HG02973 (cell line): ENCODE data around the gene NTM.
"Not testable (repeated sequence)": the region's sequence is repeated elsewhere in the genome, so short reads cannot be mapped to it uniquely, and the experiment has no call there.

ENCODE experiments used
- ATAC-seq: cut with Tn5 transposase; IDR thresholded peaks from one replicate; pipeline ENCODE4 v1.9.1; 2021; ENCODE audit warnings: moderate library complexity; ENCODE audit not compliant: unreplicated experiment

Gene NTM

GRCh38 chr11:131663405-131664200 is 293.2 kb downstream of the NTM start:
- ATAC-seq = no peak

GRCh38 chr11:131664293-131664692 is 293.9 kb downstream of the NTM start:
- ATAC-seq = no peak

DNA sequence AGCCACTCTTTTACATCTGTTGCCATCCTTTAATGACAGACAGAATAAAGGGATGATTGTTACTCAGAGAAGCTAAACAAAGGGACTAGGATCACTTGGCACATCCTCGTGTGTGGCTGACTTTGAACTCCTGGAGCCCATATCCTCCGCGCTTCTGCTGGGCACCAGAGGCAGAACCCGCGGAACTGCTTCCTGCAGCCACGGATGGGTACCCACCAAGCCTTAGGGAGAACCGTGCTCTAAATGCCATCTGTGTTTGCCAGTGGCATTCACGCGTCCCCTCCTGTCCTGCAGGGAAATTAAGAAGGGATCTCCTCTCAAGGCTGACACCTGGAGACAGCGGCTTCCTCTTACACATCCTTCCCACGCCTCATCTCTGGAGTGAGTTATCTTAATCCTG is 294.4 kb downstream of the NTM start:
- no peak for ATAC-seq

DNA sequence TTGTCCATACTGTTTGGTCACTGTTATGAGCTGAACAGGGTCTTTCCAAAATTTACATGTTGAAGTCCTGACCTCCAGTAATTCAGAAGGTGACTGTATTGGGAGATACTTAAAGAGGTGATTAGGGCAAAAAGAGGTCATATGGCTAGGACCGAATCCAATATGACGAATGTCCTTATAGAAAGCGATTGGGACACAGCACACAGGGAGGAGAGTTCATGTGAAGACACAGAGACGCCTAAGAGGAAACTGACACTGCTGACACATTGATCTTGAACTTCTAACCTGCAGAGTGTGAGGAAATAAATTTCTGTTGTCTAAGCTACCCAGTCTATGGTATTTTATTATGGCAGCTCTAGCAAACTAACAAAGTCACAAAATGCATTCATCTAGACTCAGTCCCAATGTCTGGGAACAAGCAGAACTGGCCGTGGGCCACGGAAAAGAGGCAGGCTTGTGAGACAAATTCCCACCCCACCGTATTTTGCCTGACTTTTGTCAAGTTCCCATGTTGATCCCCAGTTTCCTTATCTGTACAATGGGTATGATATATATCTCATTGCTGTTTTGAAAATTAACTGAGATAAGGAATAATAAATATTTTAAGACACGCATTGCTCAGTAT is 295.0 kb downstream of the NTM start:
- ATAC-seq = no peak

- no peak for ATAC-seq
These were observed 295.6 kb downstream of the NTM start for GRCh38 chr11:131666006-131666405.

DNA sequence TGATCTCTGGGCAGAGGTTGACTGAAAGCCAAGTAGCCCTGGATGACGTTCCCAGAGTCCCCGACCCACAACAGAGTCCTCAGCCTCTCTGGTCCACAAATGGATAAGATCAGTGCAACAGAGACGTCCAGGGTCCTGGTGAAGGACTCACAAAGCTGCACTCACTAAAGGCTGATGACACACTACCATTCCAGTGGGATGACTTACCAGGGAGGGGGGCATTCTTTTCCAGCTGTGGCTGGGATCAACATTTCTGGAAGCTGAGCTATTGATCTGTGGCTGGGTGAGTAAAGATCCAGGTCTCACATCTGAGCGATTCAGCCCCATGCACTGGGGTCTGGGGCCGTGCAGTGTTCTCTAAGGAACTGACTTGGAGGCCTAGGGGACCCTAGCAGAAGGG is 296.2 kb downstream of the NTM start:
- ATAC-seq = no peak

DNA sequence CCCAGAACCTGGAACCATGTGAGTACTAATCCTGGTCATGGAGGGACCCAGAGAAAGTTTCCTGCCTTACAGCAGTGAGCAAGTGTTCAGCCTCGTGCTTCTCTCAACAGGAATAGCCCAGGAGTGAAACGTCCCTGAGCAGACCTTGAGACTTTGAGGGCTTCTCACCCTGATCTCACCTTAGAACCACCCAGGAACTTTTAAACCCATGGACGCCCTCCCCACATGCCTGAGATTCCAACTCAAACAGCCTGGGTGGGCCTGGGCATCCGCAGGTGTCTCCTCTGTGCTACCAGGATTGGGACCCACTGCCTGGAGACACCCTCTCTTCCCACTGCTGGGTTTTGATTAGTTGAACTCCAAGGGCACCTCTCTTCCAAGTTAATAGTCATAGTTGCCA is 297.2 kb downstream of the NTM start:
- no peak for ATAC-seq

DNA sequence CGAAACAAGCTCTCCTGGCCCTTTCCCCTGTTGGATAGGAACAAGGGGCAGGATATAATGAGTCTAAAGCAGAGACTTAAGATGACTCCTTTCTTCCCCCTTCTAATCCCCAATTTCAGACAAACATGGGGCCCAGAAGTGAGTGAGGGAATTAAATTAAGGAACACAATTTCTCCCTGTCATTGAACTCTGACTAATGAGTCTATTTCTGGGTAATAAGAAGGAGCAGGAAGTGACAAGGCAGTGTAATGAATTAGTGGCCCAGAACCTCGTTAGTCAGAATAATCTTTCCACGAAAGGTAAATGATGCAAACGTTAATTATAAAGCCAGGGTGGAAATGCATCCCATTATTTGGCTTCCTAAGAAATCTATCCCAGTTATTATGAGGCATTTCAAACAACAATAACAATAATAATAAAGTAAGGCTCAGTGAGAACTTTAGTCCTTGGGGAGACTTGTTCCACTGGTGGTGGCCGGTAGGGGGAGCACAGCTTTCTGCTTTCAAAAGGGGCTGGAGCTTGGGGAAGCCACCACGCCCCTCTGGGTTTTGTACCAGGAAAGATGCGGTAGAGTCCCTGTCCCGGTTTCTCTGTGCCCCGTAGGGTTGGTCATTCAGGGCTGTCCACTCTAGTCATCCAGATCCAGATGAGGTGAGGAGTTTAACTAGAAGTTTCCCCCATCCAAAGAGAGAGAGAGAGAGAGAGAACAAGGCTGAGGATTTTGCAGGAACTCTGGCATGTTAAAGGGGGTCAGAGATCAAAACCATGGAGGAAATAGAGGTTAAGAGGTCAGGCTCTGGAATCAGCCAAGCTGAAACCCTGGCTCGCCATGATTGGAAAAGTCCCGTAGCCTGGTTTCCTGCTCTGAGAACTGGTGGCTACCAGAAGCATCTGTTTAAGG is 298.3 kb downstream of the NTM start:
- ATAC-seq = peak; percentile 81

- ATAC-seq = no peak
These were observed 299.0 kb downstream of the NTM start for GRCh38 chr11:131669401-131669780.

- no peak for ATAC-seq
These were observed 300.5 kb downstream of the NTM start for GRCh38 chr11:131670876-131671275.

GRCh38 chr11:131671320-131671719 is 300.9 kb downstream of the NTM start:
- ATAC-seq = no peak

DNA sequence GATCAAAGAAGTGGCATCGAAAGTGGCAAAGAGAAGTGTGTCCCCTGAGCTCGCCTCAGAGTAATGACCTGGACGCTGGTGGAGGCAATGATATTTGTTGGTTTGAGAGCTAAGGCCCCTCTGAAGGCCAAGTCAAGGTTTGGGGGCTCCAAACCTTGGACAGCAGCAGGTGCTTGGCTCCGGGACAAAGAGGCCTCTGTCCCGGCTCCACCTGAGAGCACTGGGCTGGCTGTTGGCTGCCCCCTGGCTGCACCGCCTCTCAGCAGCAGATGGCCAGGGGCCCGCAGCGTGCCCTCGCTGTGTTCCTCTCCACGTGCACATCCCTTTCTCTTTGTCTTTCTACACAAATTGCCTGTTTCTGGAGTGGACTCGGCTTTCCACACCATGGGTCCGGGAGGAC is 301.3 kb downstream of the NTM start:
- ATAC-seq = no peak

DNA sequence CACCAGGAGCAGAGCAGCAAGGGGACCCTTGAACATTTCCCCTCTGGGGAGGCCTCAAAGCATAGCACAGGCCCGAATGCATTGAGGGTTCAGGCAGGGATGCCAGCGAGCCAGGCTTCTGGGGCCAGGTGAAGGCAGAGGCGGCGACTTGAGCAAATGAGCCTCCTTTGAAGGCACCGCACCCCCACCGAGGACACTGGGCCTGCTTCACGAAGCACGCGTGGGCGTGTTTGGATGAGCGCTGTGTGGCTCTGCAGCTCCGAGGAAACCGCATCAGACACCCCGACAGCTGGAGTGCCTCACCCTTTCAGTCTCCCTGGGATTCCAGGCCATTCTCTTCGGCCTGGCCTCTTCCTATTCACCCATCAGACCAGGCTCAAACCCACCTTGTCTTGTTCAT is 301.8 kb downstream of the NTM start:
- ATAC-seq = no peak

DNA sequence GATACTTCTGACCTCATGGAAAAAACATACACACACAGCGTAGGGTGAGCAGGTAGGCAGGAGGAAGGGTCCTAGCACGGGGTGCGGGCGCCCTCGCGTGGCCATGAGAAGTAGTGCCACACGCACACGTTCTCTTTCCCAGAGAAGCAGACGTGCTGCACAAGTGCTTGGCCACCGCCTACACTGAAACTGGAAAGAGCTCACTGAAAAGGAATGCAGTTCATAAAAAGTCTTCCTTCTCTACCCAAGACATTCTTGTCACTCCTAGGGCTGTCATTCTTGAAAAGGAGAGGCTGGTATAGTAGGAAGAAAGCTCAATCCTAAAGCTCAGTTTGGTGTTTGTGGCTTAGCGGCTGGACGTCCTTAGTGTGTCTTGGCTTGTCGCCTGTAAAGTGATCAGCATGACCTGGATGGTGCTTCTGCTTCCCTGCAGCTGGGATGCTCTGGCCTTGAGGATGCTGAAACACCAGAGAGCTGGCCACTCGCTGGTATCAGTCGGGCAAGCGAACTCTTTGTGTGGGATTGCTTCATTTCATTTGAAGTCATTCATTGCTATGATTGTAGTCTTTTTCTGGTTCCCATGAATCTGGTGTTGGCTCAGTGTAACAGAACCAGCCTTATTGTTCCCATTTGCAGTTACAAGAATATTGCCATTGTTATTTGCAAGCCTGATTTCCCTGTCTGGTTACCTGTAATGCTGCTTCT is 303.8 kb downstream of the NTM start:
- peak; percentile 84 for ATAC-seq

DNA sequence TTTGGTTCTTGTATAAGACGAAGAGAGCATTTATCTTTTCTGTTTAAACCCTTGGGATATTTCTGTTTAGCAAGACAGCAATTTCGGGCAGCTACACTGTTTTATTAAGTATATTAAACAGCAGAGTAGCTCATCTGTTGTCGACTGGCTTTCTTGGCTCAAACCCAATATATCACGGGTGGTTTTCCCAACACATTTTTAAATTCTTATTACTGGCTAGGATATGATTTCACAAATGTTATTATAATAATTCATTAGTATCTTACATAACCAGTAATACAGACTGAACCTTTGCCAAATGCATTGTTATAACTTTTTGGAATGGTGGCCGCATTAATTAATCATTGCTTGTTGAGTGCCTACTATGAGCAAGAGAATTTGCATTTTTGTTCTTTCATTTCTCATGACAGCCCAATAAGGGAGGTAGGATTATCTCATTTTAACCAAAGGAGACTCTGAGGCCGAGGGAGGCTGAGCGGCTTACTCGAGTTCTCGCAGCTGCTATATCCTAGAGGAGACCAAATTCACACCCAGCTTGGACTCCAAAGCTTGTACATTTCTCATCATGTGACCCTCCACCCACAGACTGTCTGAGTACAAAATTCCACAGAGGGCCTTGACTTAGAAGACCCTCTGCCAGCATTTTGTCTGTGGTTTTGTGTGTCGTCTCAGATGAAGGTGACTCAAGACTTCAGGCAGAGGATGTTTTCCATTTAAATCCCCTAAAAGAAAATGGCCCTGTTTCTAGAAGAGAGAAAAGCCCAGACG is 304.9 kb downstream of the NTM start:
- ATAC-seq = no peak

- no peak for ATAC-seq
These were observed 307.5 kb downstream of the NTM start for GRCh38 chr11:131677828-131678470.

DNA sequence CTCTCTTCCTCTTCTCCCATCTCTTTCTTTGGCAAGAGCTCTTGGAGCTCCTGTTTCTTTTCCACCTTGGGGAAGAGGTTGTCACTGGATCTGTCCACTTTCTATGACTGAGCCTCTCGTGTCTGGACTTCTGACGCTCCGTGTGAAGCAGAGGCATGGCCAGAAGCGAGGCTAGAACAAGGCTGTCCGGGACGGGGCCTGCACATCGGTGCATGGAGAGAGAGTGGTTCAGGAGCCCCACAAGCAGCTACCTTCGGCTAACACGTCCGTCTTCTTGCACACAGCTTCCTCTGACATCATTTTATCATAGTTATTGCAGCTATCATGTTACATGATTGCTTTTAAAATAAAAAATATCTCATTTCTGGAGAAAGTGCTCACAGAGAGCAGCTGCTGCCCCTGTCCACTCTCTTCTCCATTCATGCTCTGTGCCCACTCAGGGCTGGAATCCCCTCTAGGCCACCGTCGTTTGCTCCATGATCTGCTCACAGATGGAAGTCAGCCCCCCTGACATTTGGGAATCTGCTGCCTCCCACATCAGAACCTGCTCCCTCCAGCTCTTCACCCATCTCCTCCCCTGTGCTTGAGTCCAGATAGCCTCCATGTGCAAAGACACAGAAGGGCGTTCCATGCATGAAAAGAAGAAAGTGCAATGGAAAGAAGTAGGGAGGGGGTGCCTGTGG is 308.4 kb downstream of the NTM start:
- ATAC-seq = no peak

DNA sequence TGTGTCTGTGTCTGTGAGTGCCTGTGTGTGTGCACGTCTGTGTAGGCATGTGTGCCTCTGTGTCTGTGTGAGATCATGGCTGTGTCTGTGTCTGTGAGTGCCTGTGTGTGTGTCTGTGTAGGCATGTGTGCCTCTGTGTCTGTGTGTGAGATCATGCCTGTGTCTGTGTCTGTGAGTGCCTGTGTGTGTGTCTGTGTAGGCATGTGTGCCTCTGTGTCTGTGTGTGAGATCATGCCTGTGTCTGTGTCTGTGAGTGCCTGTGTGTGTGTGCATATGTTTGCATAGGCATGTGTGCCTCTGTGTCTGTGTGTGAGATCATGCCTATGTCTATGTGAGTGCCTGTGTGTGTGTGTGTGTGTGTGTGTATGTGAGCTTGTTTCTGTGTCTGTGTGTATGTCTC is 310.0 kb downstream of the NTM start:
- not testable (repeated sequence) for ATAC-seq

- no peak for ATAC-seq
These were observed 311.5 kb downstream of the NTM start for GRCh38 chr11:131681920-131682319.
